Osteoblast (primary cell): ENCODE results near the gene HGFAC. TPM values are rescaled to one million over a fixed set of nuclear protein-coding genes. Genes with fewer than 3 reads are reported as not detected.

Experiments used
- DNase-seq: peaks from one replicate; pipeline ENCODE4 v3.0.0; 2011; ENCODE audit warnings: low spot score, mixed read lengths; ENCODE audit not compliant: insufficient read length; ENCODE audit errors: missing footprints
- H2AFZ ChIP-seq: 2 replicates; pipeline ENCODE4 v1.6.0; 2011; ENCODE audit warnings: mild to moderate bottlenecking, low read length
- H3K27ac ChIP-seq: 2 replicates; pipeline ENCODE4 v1.5.1; 2011; ENCODE audit warnings: mild to moderate bottlenecking, low read depth, low read length, moderate library complexity
- H3K27me3 ChIP-seq: 2 replicates; pipeline ENCODE4 v1.6.0; 2012; ENCODE audit warnings: mild to moderate bottlenecking, control low read depth, inconsistent platforms, low read length, moderate library complexity; ENCODE audit not compliant: insufficient read depth
- H3K36me3 ChIP-seq: 2 replicates; pipeline ENCODE4 v1.5.1; 2011; ENCODE audit warnings: mild to moderate bottlenecking, low read length, control low read depth, moderate library complexity; ENCODE audit not compliant: insufficient read depth
- H3K4me1 ChIP-seq: 2 replicates; pipeline ENCODE4 v1.5.1; 2011; ENCODE audit warnings: mild to moderate bottlenecking, low read length, control low read depth, moderate library complexity; ENCODE audit not compliant: insufficient read depth
- H3K4me2 ChIP-seq: 2 replicates; pipeline ENCODE4 v1.6.0; 2011; ENCODE audit warnings: mild to moderate bottlenecking, low read length; ENCODE audit not compliant: insufficient read depth
- H3K4me3 ChIP-seq: fragments of 200-600 bp; sonication (generic); 3 replicates; pipeline ENCODE4 v1.5.1; 2012; ENCODE audit warnings: mild to moderate bottlenecking, low read length, inconsistent platforms; ENCODE audit not compliant: insufficient read depth
- H3K79me2 ChIP-seq: 2 replicates; pipeline ENCODE4 v1.6.0; 2012; ENCODE audit warnings: mild to moderate bottlenecking, low read length, control low read depth, inconsistent platforms; ENCODE audit not compliant: insufficient read depth
- H3K9me3 ChIP-seq: 2 replicates; pipeline ENCODE4 v1.5.1; 2011; ENCODE audit warnings: low read depth, low read length, control low read depth
- H4K20me1 ChIP-seq: 2 replicates; pipeline ENCODE4 v1.6.0; 2012; ENCODE audit warnings: mild to moderate bottlenecking, low read length, control low read depth; ENCODE audit not compliant: insufficient read depth
- total RNA-seq: library from RNA; depleted of rRNA; stranded (reverse); fragments of >200 nt; gene quantifications from 2 replicates; pipeline ENCODE4 v1.2.3, GENCODE V29; 2012
- TF ChIP-seq, protein P1 (sequence below): IDR thresholded peaks from 2 replicates; pipeline ENCODE4 v1.5.1; 2011; ENCODE audit warnings: mild to moderate bottlenecking, low read depth, low read length, moderate library complexity; ENCODE audit errors: extremely low read depth

Gene HGFAC
- total RNA-seq, 1 donor = not detected

GRCh38 chr4:3435686-3435956 is 6.1 kb upstream of the HGFAC start:
- H3K36me3 ChIP-seq = no peaks in the 10 kb centered on the region
- H3K27ac ChIP-seq = no peak overlapping the region
- no peaks in the 10 kb centered on the region for H3K79me2 ChIP-seq
- H3K27me3 ChIP-seq = no peaks in the 10 kb centered on the region
- H4K20me1 ChIP-seq = no peaks in the 10 kb centered on the region
- DNase-seq = no peak
- H2AFZ ChIP-seq = no peak overlapping the region
- TF ChIP-seq, protein P1, sequence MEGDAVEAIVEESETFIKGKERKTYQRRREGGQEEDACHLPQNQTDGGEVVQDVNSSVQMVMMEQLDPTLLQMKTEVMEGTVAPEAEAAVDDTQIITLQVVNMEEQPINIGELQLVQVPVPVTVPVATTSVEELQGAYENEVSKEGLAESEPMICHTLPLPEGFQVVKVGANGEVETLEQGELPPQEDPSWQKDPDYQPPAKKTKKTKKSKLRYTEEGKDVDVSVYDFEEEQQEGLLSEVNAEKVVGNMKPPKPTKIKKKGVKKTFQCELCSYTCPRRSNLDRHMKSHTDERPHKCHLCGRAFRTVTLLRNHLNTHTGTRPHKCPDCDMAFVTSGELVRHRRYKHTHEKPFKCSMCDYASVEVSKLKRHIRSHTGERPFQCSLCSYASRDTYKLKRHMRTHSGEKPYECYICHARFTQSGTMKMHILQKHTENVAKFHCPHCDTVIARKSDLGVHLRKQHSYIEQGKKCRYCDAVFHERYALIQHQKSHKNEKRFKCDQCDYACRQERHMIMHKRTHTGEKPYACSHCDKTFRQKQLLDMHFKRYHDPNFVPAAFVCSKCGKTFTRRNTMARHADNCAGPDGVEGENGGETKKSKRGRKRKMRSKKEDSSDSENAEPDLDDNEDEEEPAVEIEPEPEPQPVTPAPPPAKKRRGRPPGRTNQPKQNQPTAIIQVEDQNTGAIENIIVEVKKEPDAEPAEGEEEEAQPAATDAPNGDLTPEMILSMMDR = no peak
- no peak overlapping the region for H3K4me3 ChIP-seq
- no peak overlapping the region for H3K4me2 ChIP-seq
- H3K4me1 ChIP-seq = peaks cover 9% of the 10 kb centered on the region
- no peaks in the 10 kb centered on the region for H3K9me3 ChIP-seq

DNA sequence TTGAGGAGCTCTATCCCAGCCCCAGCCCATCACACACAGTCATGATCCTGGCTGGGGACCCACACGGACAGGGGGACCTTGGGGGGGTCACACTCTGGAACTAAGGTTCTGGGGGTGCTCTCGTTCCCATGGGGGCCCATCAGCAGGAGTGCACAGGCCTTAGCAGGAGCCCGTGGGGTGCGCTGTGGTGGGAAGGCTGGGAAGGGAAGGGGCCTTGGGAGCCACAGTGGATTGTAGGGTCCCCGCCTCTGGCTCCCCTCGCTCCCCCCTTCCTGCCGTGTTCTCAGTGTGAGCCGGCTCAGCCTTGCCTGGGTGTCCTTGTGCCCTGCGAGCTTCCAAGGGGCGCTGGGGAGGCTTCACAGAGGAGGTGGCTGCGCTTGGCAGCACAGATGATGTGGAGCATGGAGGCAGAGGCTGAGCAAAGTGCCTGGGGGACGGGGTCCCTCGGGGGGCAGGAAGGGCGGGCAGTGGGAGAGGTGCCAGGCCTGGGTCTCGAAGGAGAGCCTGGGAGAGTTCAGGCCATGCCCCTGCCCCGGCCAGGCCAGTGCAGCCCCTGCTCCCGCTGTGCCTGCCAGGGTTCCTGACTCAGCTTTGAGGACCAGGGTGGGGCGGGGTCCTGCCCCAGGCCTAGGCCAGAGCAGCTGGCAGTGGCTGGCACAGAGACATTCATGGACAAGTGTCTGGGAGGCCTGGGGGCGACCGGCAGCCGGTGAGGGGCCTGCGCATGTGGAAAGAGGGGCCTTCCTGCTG is 5.5 kb upstream of the HGFAC start:
- no peaks in the 10 kb centered on the region for H3K36me3 ChIP-seq
- no peak overlapping the region for H3K27ac ChIP-seq
- no peaks in the 10 kb centered on the region for H3K79me2 ChIP-seq
- H3K4me3 ChIP-seq = no peak overlapping the region
- H3K4me2 ChIP-seq = no peak overlapping the region
- no peak overlapping the region for H2AFZ ChIP-seq
- DNase-seq = no peak
- no peaks in the 10 kb centered on the region for H3K27me3 ChIP-seq
- H3K9me3 ChIP-seq = no peaks in the 10 kb centered on the region
- TF ChIP-seq, protein P1 = no peak
- peaks cover 9% of the 10 kb centered on the region for H3K4me1 ChIP-seq
- no peaks in the 10 kb centered on the region for H4K20me1 ChIP-seq

DNA sequence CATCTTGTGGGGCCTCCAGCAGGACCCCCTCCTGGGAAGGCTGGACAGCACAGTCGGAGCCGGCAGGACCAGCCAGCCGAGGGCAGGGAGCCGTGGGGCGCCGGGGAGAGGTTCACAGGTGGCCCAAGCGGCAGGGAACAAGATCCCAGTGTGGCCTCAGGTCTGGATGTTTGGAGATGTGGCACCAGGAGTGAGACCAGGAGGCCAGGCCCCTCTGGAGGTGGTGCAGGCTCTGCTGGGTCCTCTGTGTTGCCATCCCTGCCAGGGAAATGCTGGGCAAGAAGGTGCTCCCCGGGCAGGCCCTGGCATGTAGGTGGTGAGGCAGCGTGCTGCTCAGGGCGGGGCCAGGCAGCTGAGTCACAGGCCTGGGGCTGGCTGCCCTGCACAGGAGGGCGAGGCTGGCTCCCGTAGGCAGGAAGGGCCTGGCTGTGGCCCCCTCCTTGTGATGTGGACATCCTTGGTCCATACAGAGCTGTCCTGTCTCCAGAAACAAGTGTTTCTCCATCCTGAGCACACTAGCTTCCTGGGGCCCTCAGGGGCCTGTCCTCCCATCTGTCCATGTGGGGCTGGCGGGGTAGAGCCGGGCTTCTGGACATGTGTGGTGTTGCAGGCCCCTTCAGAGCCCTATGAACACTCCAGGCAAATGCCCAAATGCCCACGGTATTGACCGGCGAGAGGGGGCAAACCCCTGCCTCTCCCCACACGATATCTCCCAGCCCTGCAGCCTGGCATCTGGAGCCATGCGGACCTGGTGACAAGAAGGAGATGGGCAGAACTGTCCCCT is 4.8 kb upstream of the HGFAC start:
- TF ChIP-seq, protein P1 = no peak
- Histone ChIP-seq H3K4me1 (peaks cover 9% of the 10 kb centered on the region), H3K36me3 (no peaks in the 10 kb centered on the region), H3K4me3 (no peak overlapping the region), H3K79me2 (no peaks in the 10 kb centered on the region), H2AFZ (peak overlapping the region; percentile 70), H3K27me3 (no peaks in the 10 kb centered on the region), H3K27ac (no peak overlapping the region), H4K20me1 (no peaks in the 10 kb centered on the region), H3K9me3 (no peaks in the 10 kb centered on the region), H3K4me2 (peak overlapping the region; percentile 19)
- DNase-seq = peak; percentile 98

DNA sequence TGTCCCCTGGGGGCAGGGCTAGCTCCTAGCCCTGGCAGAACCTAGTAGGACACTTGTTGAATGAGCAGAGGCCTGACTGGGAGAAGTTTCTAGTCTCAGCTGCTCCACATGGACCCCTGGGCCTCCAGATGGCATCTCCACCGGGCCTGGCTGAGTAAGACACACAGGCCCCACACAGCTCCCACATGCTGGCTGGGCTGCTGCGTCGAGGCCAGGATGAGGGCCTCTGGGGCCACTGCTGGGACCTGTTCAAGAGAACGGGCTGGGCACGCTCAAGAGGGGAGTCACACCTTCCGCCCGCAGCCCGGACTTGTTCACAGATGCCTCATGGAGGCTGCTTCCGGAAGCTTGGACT is 4.2 kb upstream of the HGFAC start:
- Histone ChIP-seq H3K9me3 (no peaks in the 10 kb centered on the region), H2AFZ (no peak overlapping the region), H3K4me2 (no peak overlapping the region), H3K27ac (no peak overlapping the region), H3K36me3 (no peaks in the 10 kb centered on the region), H3K79me2 (no peaks in the 10 kb centered on the region), H3K4me1 (peaks cover 9% of the 10 kb centered on the region), H4K20me1 (no peaks in the 10 kb centered on the region), H3K27me3 (no peaks in the 10 kb centered on the region), H3K4me3 (no peak overlapping the region)
- TF ChIP-seq, protein P1 = no peak
- DNase-seq = no peak
